Measurements from ENCODE around the gene SGPL1.

GRCh38 chr10:70909326-70909935 lies 93.7 kb downstream of the SGPL1 start:
- TF ChIP-seq, protein P1, sequence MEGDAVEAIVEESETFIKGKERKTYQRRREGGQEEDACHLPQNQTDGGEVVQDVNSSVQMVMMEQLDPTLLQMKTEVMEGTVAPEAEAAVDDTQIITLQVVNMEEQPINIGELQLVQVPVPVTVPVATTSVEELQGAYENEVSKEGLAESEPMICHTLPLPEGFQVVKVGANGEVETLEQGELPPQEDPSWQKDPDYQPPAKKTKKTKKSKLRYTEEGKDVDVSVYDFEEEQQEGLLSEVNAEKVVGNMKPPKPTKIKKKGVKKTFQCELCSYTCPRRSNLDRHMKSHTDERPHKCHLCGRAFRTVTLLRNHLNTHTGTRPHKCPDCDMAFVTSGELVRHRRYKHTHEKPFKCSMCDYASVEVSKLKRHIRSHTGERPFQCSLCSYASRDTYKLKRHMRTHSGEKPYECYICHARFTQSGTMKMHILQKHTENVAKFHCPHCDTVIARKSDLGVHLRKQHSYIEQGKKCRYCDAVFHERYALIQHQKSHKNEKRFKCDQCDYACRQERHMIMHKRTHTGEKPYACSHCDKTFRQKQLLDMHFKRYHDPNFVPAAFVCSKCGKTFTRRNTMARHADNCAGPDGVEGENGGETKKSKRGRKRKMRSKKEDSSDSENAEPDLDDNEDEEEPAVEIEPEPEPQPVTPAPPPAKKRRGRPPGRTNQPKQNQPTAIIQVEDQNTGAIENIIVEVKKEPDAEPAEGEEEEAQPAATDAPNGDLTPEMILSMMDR (conservative IDR thresholded peaks at IDR 0.05; ENCODE audit: low read depth in 2 of 2), result no peak
- no peak for TF ChIP-seq POLR2AphosphoS5 (IDR thresholded peaks at IDR 0.05; ENCODE audit: low read depth)
- no peak for TF ChIP-seq EZH2 (IDR thresholded peaks at IDR 0.05; ENCODE audit: low read depth, unreplicated experiment)
- TF ChIP-seq, protein P2, sequence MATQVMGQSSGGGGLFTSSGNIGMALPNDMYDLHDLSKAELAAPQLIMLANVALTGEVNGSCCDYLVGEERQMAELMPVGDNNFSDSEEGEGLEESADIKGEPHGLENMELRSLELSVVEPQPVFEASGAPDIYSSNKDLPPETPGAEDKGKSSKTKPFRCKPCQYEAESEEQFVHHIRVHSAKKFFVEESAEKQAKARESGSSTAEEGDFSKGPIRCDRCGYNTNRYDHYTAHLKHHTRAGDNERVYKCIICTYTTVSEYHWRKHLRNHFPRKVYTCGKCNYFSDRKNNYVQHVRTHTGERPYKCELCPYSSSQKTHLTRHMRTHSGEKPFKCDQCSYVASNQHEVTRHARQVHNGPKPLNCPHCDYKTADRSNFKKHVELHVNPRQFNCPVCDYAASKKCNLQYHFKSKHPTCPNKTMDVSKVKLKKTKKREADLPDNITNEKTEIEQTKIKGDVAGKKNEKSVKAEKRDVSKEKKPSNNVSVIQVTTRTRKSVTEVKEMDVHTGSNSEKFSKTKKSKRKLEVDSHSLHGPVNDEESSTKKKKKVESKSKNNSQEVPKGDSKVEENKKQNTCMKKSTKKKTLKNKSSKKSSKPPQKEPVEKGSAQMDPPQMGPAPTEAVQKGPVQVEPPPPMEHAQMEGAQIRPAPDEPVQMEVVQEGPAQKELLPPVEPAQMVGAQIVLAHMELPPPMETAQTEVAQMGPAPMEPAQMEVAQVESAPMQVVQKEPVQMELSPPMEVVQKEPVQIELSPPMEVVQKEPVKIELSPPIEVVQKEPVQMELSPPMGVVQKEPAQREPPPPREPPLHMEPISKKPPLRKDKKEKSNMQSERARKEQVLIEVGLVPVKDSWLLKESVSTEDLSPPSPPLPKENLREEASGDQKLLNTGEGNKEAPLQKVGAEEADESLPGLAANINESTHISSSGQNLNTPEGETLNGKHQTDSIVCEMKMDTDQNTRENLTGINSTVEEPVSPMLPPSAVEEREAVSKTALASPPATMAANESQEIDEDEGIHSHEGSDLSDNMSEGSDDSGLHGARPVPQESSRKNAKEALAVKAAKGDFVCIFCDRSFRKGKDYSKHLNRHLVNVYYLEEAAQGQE (IDR thresholded peaks at IDR 0.05; ENCODE audit: unreplicated experiment), result no peak

All from GM23338 (cell line).